Mucosa of descending colon (tissue), 3 donors: Measurements from ENCODE around the gene FOCAD. TPM values are rescaled to one million over a fixed set of nuclear protein-coding genes. Genes with fewer than 3 reads are reported as not detected.

Experiments
- ATAC-seq: fragments of 200-7000 bp; cut with Tn5 transposase; one replicate; pipeline ENCODE4 v1.9.1; 2020; ENCODE audit warnings: mild to moderate bottlenecking, moderate library complexity
- DNase-seq, 3 donors: peaks; one replicate each; pipeline ENCODE4 v3.0.0-alpha.2; 2020
- H3K36me3 ChIP-seq: fragments of 200-600 bp; one replicate; pipeline ENCODE4 v1.8.0; 2021; ENCODE audit warnings: low read depth, mild to moderate bottlenecking
- H3K4me1 ChIP-seq: fragments of 200-600 bp; one replicate; pipeline ENCODE4 v1.8.0; 2021; ENCODE audit warnings: low read depth, mild to moderate bottlenecking
- H3K4me3 ChIP-seq: fragments of 200-600 bp; one replicate; pipeline ENCODE4 v1.8.0; 2021; ENCODE audit warnings: mild to moderate bottlenecking
- H3K9me3 ChIP-seq: fragments of 200-600 bp; one replicate; pipeline ENCODE4 v1.8.0; 2021; ENCODE audit warnings: mild to moderate bottlenecking
- intact Hi-C, 2 donors: fragments of 100-400 bp; cut with DNase I in 1 of 2; cut with micrococcal nuclease in 1 of 2; formaldehyde crosslinking; loops; one replicate each; pipeline versions ENCODE4 v1.11.0 to v1.11.1; 2022; cut with DNase I, micrococcal nuclease
- total RNA-seq, 3 donors: library from RNA; stranded (reverse); fragmentation: NEBNext Ultra II Directional in 2 of 3; extraction: Animal tissue kit (Norgen Biotek cat#: 25700) in 2 of 3; gene quantifications; one replicate each; pipeline versions ENCODE4 v1.2.1 to v1.2.4, GENCODE V29; 2021 to 2023
- TF ChIP-seq, protein P1 (sequence below): fragments of 200-600 bp; IDR thresholded peaks from one replicate; pipeline ENCODE4 v1.8.0; 2022; ENCODE audit warnings: antibody characterized with exemption, mild to moderate bottlenecking
- donor health status: DM: no; HTN: no; CAD: no; lungs with moderate emphysema.
- donor health status: DM: no; HTN: no; CAD: no.
- donor health status: DM: no; HTN: yes; CAD: no.

Gene FOCAD
- total RNA-seq, 3 donors from 2014 or later: 26.6 to 30.3 (median 26.9) TPM

DNA sequence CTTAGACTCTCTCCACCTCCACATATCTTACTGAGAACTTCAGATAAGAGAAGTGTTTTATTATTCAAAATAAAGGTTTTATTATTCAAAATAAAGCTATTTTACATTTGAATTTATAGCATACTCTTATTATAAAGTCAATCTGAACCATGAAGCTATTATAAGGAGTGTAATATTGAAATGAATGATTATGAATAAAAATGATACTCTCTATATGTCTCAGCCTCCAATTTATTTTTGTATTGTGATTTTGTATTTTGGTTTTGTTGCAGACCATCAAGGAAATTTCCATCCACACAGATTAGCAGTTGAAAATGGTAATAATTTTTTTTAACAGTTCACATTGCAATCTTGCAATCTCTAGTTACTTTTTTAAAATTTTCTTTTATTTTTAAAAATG is 10.2 kb downstream of the FOCAD start:
- H3K4me3 ChIP-seq: no peak overlapping the region
- intact Hi-C loops: no loop called here
- no peaks in the 10 kb centered on the region for H3K4me1 ChIP-seq
- no peaks in the 10 kb centered on the region for H3K9me3 ChIP-seq
- no peaks in the 10 kb centered on the region for H3K36me3 ChIP-seq
- DNase-seq (no peak), ATAC-seq (no peak)
- TF ChIP-seq, protein P1, sequence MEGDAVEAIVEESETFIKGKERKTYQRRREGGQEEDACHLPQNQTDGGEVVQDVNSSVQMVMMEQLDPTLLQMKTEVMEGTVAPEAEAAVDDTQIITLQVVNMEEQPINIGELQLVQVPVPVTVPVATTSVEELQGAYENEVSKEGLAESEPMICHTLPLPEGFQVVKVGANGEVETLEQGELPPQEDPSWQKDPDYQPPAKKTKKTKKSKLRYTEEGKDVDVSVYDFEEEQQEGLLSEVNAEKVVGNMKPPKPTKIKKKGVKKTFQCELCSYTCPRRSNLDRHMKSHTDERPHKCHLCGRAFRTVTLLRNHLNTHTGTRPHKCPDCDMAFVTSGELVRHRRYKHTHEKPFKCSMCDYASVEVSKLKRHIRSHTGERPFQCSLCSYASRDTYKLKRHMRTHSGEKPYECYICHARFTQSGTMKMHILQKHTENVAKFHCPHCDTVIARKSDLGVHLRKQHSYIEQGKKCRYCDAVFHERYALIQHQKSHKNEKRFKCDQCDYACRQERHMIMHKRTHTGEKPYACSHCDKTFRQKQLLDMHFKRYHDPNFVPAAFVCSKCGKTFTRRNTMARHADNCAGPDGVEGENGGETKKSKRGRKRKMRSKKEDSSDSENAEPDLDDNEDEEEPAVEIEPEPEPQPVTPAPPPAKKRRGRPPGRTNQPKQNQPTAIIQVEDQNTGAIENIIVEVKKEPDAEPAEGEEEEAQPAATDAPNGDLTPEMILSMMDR: no peak

- DNase-seq (no peak), ATAC-seq (no peak)
- Histone ChIP-seq H3K36me3 (no peaks in the 10 kb centered on the region), H3K4me1 (peaks cover 5% of the 10 kb centered on the region), H3K9me3 (no peaks in the 10 kb centered on the region), H3K4me3 (no peak overlapping the region)
- intact Hi-C loops: no loop called here
- TF ChIP-seq, protein P1: no peak
These were observed 13.1 kb downstream of the FOCAD start for GRCh38 chr9:20697021-20697719.

DNA sequence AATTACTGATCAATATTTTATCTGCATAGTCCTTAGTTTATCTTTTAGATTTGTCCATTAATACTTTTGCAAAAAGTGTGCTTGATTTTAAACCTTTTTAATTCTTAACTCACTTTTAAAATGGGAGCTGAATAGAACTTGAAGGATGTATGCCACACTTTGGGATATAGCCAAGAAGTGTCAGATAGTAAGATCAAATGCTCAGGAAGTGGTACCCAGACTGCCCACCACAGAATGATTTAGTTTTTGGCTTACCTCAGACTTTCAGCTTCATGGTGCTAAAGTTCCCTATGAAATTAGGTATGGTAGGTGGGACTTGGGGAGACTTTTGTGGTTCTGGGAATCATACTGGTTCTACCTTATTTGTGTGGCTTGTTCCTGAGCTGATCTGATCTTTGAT is 14.7 kb downstream of the FOCAD start:
- Histone ChIP-seq H3K4me1 (peaks cover 5% of the 10 kb centered on the region), H3K36me3 (no peaks in the 10 kb centered on the region), H3K9me3 (no peaks in the 10 kb centered on the region), H3K4me3 (no peak overlapping the region)
- TF ChIP-seq, protein P1: no peak
- no peak for ATAC-seq
- DNase-seq: no peak
- intact Hi-C loops: no loop called here

GRCh38 chr9:20701060-20701459 is 17.0 kb downstream of the FOCAD start:
- ATAC-seq (peak; percentile 30), DNase-seq (no peak)
- Histone ChIP-seq H3K36me3 (no peaks in the 10 kb centered on the region), H3K9me3 (no peaks in the 10 kb centered on the region), H3K4me1 (peaks cover 5% of the 10 kb centered on the region), H3K4me3 (no peak overlapping the region)
- intact Hi-C loops: no loop called here
- TF ChIP-seq, protein P1: no peak

DNA sequence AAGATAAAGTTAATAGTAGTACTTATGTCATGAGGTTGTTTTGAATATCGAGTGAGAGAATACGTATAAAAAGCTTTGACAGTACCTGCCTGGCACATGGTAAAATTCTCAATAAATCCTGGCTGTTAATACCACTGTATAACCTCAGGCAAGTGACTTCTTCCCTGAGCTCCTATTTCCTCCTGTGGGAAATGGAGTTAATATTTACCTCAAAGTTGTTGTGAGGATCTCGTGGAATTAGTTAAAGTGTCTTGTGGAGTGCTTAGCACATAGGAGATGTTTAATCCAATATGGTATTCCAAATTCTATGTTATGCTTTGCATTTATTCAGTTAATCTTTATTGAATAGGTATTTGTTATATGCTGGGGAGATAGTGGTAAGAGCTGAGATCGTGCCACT is 18.5 kb downstream of the FOCAD start:
- H3K4me3 ChIP-seq: no peak overlapping the region
- peaks cover 5% of the 10 kb centered on the region for H3K4me1 ChIP-seq
- TF ChIP-seq, protein P1: no peak
- ATAC-seq: no peak
- H3K9me3 ChIP-seq: no peaks in the 10 kb centered on the region
- no peaks in the 10 kb centered on the region for H3K36me3 ChIP-seq
- intact Hi-C loops: no loop called here
- DNase-seq: no peak

GRCh38 chr9:20703146-20703545 is 19.1 kb downstream of the FOCAD start:
- TF ChIP-seq, protein P1: no peak
- ATAC-seq (no peak), DNase-seq (no peak)
- no peaks in the 10 kb centered on the region for H3K36me3 ChIP-seq
- H3K4me3 ChIP-seq: no peak overlapping the region
- no peaks in the 10 kb centered on the region for H3K9me3 ChIP-seq
- intact Hi-C loops: no loop called here
- peaks cover 5% of the 10 kb centered on the region for H3K4me1 ChIP-seq
